CD4-positive, alpha-beta T cell treated with Interleukin-1 beta for 1 hour (primary cell): ENCODE results near the gene SLC35F1.
"Not testable (repeated sequence)": the region's sequence is repeated elsewhere in the genome, so short reads cannot be mapped to it uniquely, and the experiment has no call there.

Experiments used
- DNase-seq, 2 donors: peaks; one replicate each; pipeline ENCODE4 v3.0.0-alpha.2; 2020 to 2022

The SLC35F1 gene

DNA sequence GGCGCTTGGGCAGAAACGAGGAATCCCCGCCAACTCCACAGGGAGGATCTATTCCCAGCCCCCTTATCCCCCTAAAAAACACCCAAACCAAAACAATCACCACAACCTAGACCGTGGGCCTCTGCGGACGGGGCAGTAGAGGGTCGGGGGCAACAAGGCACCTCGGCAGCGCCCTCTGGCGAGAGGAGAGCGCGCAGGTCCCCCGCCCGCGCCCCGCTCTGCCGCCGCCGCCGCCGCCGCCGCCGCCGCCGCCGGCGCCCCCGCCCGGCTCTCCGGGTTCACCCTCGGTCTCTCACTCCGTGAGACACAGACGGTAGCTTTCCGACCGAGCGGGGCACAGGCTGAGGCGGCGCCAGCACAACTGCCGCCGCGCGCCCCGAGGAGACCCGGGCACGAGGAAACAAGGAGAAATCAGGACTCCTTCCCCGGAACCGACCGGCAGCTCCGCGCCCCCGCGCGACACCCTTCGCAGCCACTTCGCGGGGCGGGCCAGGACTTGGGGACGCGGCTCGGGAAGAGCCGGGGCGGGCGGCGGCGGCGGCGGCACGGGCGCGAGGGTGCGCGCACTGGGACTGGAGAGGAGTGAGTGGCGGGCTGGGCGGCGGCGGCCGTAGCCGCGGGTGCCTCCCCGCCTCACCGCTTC, at the start of gene SLC35F1:
SLC35F1 (plus strand) TSS at position 307 of the 643 bp plus-strand sequence.
- peak in 1 of 2 donors; percentile 6 for DNase-seq

DNA sequence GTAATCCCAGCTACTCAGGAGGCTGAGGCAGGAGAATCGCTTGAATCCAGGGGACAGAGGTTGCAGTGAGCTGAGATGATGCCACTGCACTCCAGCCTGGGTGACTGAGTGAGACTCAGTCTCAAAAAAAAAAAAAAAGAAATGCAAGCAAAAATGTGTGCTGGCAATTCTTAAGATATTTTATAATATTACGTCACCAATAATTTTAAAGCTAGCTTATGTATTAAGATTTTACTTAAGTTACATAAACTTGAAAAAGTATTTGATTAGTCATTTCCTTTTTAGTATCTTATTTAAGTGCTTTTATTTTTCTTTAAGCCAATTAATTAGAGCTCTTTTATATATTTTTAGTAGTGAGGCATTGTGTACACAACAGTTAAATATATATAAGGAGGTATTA, 48.5 kb upstream of the SLC35F1 start:
- not testable (repeated sequence) for DNase-seq

DNA sequence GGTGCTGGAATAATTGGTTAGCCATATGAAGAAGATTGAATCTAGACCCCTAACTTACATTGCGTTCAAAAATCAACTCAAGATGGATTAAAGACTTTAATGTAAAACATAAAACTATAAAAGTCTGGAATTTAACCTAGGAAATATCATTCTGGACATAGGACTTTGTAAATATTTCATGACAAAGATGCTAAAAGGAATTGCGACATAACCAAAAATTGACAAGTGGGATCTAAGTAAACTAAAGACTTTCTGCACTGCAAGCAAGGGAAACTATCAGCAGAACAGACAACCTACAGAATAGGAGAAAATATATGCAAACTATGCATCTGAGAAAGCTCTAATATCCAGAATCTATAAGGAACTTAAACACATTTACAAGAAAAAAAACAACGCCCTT, 45.5 kb upstream of the SLC35F1 start:
- no peak for DNase-seq

DNA sequence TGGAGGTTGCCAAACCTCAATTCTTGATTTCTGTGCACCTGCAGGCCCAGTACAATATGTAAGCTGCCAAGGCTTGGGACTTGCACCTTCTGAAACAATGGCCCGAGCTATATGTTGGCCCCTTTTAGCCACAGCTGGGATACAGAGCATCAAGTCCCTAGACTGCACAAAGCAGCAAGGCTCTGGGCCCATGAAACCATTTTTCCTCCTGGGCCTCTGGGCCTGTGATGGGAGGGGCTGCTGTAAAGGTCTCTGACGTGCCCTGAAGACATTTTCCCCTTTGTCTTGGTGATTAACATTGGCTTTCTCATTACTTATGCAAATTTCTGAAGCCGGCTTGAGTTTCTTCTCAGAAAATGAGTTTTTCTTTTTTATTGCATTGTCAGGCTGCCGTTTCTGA, 40.5 kb upstream of the SLC35F1 start:
- DNase-seq, result no peak

DNA sequence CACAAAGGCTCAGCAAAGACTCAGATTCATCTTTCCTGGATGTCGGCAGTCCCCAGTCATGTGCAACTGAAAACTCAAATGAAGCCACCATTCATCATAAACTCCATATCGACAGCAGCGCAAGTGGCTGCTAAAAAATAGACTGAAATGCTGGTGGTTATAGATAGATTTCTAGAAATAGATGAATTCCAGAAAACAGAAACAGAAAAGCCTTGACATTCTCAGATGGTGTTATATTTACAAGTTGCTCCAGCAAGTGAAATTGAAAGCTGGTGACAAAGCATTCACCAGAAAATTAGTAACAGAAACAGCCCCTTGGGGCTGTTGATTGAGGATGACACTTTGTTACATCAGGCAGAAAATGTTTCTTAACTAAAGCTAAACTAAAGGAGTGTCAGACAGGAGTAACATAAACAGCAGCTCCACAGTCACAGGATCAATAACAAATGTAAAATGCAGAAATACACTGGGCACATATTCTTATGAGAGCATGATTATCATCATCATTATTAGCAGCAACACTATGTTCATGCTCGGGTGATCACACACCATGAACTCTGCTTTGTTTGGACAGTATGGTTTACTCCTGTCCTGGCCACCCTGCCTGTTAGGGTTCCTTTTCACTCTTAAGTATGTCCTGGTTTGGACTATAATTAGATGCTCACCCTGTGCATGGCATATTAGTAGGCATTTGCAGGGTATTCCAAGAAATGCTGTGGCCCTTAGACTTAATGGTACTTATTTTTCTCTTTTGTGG, 36.4 kb upstream of the SLC35F1 start:
- no peak for DNase-seq

DNA sequence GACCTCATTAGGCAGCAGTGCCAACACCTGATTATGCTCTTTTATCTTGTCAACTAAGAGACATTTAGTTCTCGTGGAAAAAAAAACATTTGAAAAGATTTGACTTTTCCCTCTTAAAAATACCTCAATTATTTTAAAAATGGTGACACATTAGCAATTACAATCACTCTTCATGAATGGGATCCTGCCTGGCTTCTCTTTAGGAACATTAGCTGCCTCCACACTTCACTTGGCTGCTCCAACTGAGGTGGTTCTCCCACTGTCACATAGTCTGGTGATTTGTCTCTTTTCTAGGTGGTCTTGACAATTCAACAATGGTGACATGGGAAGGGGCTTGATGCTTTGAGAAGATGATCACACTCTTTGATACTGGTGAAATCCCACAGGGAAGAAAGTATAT, 26.2 kb upstream of the SLC35F1 start:
- DNase-seq, result no peak

DNA sequence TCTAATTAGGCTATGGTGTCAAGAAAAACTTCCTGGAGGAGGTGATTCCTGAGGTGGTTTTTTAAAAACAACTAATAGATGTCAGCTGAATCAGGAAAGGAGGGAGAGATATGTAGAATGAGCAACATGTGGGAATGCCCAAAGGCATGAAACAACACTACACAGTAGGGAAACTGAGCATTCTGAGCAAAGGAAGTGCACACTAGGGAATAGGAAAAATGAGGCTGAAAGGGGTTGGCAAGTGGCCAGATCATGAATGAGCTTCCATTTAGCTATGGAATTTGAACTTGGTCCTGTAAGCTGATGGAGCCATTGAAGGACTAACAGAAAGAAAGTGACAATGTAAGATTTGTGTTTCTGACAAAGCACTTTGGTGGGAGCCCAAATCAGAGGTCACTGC, 16.9 kb upstream of the SLC35F1 start:
- DNase-seq, result no peak

DNA sequence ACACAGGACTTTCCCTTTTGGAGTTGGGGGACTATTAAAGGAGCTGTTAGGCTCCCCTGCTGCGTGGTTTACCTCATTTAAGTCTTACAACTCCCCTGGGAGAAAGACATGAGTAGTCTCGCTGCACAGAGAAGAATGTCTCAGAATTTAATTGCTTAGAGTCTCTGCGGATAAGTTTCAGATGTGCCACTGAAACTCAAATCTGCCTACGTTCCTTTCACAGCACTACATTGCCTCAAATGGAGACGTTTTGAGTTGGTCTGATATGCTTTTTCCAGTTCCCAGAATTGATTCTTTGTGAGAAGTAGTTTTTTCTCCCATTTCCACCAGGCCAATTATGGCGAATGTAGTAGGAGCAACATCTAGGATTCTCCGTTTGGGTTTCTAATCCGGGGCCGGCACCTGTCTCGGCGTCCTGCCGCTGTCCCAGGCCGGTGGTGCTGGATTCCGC, 532 bp upstream of the SLC35F1 start:
- no peak for DNase-seq

DNA sequence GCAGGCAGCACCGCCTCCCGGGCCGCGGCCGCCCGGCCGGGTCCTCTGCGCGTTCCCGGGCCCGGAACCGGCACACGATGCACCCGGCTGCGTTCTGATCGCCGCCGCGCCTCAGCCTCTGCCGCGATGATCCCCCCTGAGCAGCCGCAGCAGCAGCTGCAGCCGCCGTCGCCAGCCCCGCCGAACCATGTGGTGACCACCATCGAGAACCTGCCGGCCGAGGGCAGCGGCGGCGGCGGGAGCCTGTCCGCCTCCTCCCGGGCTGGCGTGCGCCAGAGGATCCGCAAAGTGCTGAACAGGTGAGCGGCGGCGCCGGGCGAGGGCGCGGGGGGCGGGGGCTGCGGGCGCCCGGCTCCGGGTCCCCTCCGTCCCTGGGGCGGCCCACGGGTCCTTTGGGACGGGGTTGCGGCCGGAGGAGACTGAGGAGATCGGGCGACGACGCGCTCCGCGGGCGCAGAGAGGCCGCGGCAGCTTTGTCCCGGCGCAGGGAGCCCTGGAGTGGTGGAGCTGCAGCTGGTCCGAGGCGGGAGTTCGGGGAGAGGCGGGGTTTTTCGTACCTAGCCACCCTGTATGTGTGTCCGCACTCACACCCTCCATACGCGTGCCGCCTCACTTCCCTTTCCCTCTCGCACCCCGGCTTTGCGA, 659 bp downstream of the SLC35F1 start:
- DNase-seq, result no peak

DNA sequence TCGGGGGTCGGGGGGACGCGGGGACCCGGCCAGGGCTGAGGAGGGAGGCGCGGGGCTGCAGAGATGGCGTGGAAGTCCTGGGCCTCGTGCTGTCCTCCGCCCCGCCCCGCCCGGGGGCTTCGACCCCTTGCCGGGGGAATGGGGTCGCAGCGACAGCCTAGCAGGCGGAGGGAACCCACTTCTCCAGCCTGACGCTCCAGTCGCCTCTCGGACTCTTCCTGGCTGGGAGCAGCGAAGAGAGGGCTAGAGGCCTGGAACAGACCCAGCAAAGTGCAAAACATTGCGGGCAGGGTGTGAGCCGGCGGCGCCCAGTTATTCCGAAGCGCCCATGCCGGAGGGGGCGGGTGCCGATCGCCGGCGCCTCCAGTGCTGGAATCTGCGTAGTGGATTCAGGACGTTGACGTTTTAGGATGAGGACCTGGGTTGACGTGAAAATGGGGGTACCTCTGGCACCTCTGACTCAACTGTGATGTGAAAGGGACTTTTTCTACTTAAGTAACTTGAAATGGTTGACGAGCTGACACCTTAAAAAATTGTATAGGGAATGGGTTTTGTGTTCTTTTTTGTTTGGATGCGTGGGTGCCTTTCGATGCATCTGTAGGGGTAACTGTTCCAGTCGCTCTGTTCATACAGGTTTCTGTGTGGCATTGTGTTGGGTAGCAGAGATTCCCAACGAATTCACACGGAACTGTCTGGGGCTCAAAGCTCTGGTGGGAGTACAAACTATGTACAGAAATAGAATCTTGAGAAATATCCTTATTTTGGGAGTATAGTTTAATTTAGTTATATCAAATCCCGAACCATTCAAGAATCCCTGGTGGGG, 1.4 kb downstream of the SLC35F1 start:
- DNase-seq, result no peak

DNA sequence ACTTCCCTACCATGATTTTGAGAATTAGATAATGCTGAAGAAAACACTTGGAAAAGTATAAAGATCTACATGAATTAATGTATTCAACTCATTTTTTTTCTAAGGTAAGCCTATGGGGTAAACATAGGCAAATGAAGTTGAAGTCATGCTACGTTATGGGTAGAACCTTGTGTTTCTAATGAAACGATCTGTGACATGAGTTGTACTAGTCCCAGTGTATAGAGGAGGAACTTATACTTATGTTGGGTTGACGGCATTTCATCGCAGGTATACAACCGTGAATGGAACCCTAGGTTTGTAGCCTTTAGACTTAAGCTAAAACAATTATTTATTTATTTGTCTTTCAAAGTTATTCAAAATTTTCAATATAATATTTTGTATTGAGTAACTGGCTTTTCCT, 2.6 kb downstream of the SLC35F1 start:
- DNase-seq, result no peak

DNA sequence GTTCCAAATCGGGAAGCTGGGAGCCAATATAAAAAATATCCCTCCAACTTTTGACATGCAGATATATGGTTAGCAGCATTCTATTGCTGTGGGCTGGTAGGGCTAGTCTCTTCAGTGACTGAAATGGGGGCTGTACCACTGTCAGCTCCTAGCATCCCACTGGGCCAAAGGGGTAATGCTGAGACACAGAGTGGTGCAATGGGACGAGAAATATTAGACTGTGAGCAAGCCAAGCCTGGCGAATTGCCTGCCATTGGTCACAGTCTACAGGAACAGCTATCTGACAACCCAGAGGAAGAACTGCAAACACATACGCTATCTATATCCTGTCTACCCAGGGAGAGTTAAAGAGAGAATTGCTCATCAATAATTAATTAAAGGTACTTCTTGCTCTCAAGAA, 3.5 kb downstream of the SLC35F1 start:
- DNase-seq, result no peak

DNA sequence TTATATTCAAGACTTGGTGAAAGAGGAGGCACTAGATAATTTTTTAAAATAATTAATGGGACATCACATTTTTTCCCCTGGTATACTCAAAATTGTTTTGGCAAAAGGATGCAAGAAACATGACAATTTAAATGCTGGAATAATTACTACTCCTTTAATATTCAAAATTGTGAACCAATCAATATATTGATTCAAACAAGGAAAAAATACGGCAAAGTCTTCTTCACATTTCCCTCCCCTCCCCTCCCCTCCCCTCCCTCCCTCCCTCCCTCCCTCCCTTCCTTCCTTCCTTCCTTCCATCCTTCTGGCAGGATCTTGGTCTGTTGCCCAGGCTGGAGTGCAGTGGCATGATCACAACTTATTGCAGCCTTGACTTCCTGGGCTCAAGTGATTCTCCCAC, 4.1 kb downstream of the SLC35F1 start:
- no peak for DNase-seq

DNA sequence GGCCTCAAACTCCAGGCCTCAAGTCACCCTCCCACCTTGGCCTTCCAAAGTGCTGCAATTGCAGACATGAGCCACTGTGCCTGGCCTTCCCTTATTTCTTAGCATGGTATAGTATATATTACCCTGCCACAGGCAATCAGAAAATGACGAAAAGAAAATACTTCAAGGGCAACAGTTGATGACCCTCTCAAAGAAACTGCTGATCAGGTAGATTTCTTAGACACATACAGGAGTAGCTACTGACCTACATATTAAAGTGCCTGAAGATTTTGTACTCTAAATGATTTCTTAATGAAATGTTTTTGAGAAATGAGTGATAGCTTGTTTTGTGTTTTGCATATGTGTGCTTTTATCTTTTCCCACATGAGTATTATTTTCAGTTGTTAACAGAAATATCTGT, 4.6 kb downstream of the SLC35F1 start:
- no peak for DNase-seq

DNA sequence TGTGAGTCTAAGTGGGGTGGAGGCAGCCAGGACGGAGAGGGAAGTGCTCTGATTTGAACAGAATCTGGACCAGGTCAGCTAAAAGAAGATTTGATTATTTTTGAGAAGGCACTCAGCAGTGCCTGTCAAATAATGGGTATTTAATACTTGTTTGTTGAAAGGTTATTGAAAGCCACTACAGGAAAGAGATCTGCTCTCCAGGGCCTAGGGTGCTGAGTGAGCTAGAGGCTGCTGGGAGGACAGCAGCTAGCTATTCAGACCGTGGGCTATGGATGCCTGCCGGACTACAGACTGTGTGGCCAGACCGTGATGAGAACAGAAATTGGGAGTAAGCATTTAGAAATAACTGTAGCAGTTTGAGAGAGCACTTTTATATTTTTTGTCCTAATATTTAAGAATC, 8.8 kb downstream of the SLC35F1 start:
- DNase-seq, result no peak

DNA sequence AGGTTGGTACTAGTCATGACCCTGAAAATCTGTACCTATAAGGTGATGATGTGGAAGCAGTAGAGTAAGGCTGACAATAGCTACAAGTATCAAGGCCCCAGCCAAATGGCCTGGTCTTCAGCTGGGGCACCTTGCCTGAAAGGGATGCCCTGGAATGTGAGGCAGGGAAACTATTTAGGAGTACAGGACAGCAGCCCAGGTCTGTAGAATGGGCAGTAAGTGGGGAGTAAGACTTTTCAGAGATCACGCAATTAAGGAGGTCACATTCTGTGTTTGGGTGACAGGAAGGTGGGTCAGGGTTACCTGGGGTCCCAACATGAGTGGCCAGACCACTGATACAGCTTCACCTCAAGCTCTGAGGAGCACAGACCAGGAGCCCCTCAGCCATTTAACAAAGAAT, 9.4 kb downstream of the SLC35F1 start:
- no peak for DNase-seq

DNA sequence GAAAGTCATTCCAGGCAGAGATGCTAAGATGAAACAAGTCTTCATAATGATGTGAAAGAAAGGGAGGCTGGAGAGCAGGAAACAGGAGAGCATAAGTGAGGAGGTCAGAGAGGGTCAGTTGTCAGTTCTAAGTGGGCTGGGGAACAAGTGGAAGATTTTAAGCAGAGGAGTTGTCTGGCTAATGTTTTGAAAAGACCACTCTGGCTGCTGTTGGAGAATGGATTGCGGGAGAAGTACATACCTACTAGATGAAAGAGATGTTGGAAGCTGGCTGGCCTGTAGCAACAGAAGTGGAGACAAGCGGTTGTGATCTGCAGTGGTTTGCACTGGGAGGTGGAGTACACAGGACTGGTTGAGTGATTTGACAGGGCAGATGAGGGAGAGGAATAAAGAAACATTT, 10.1 kb downstream of the SLC35F1 start:
- DNase-seq, result no peak

DNA sequence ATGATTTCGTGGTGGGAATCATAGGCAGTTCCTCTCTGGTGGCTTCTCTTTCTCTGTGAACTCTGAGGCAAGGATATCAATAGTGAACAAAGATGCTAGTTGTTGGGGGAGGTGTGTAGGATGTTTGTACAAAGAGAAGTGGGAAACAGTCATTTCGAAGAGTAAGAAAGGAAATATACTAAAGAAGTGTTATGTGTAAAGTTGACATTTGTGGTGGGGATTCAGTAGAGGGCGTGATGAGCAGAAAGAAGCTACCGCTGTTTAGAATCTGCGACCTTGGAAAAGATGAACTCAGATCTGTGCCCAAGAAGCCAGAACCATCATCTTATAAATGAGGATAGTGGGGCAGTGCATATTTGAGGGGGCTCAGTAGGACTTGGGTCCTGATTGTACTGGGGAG, 11.4 kb downstream of the SLC35F1 start:
- no peak for DNase-seq

DNA sequence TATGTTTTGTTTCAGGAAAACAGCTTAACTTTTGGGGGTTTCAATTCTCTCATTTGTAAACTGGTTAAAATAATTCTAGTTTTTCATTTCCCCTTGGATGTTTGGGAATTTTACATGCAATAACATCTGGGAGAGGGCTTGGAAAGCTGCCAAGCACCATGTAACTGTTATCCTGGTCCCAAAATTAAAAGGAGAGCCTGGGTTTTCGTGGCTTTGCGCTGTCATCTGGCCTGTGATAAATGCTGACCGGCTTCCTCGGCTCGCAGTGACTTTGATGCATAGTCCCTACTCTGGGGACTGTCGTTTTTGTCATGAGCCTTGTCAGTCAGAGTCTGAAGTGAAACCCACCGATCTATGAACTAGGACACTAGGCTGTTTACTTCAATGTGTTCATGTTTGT, 12.2 kb downstream of the SLC35F1 start:
- DNase-seq, result no peak

DNA sequence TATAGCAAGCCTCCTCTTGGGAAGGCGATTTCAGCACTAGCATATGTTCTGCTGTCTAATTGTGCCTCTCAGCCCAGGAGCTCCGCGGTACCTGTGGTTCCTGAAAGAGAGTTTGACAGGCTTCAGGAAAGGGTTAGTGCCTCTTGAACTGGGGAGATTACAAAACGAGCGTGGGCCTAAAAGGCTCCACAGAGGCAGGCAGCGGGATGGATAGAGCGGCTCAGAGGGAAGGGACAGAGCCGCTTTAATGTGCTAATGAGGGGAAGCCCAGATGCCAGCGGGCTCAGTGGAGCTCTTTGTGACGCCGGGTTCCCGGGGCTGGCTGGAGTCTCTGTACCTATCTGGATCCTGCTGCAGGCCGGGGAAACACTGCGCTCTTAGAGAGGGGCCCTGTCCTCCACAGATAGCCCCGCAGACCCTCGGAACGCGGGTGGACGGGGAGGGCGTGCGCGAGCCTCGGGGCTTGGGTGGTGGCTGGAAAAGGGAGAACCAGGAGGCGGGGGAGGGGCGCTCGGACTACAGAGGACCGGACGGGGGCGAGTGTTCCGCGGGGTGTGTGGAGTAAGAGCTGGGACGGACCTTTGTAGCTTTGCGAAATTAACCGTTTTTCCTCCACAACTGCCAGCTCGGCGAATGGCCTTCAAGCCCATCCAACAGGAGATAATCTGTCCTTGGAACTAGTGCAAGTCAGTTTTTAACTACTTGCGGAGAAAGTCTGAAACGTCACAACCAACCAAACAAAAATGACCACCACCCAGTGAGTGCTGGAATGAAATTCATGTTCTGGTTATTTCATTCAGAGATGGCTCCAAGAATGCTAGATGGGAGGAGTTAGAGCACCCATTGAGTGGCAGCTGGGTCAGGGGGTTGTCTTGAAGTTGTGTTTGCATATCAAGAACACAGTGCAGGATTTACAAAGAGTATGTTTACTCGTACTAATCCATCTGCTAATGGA, 13.0 kb downstream of the SLC35F1 start:
- no peak for DNase-seq

DNA sequence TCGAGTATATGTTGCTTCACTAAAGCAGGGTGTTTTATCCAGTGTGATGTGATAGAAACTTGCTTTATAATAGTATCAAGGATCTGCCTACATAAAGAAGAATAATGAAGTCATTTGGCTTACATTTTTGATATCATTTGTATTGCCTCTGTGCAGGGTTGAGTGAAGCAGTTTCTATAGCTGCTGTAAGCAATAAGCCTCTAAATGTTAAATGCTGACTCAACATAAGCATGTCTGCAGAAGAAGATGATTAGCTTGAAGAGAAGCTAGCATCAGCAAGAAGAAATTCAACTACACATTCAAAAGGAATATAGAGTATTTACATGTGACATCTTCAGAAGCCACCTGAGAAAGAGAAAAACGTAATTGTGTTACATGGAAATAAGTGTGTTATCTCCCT, 17.6 kb downstream of the SLC35F1 start:
- no peak for DNase-seq

DNA sequence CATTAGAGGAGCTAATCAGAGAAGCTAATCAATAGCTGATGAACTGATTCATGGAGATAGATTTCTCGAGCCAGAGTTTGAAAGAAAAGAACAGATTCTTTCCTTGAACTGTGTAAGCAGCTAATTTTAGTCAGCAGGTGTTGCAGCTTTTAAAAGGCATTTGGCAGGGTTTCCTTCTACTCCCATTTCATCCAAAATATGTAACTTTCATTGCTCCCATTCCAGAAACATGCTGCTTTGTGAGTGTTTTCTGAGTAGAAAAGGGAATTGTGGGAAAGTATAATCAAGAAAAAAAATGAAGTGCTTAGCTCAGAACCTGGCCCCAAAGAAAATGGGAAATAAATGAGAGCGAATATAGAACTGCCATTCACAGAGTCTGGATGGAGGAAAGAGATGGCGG, 20.8 kb downstream of the SLC35F1 start:
- DNase-seq, result no peak
